Measurements from ENCODE around the gene FMNL1. TPM values are rescaled to one million over a fixed set of nuclear protein-coding genes. Genes with fewer than 3 reads are reported as not detected.

Gene FMNL1
- total and polyA plus RNA-seq, 10 of the 15 experiments (the other 5 are each of a cell fraction or from before 2014, with no cell fraction given) = 3.3 to 108 (median 19.5) TPM

- ChIA-PET CTCF (interaction anchor here (2.7 to 10.0 kb wide), 2 partner anchors 9 to 89 kb away, joined by 12 to 429 read pairs; partner anchors contain the start of gene ACBD4), POLR2A (interaction anchor here (3.3 to 11.4 kb wide), 2 partner anchors 76 to 88 kb away, joined by 39 to 140 read pairs; partner anchors contain the start of genes HEXIM1 and MAP3K14), SMC1A (ENCODE audit: uncharacterized antibody, unreplicated experiment) (interaction anchor here (1.3 to 4.6 kb wide), 2 partner anchors 11 to 23 kb away, joined by 8 to 22 read pairs; no protein-coding TSS in a partner anchor), RAD21 (ENCODE audit: unreplicated experiment) (interaction anchor here (2.1 kb wide), 1 partner anchor 92 kb away, joined by 21 read pairs; the partner anchor contains the start of gene MAP3K14)
- Histone ChIP-seq H3K4me1 (ENCODE audit: control insufficient read depth, insufficient read depth, low read length) (peaks cover 67% of the 10 kb centered on the region), H3K4me3 (peak overlapping the region; percentile 89), H3K36me3 (ENCODE audit: control insufficient read depth in 2 of 2, insufficient read depth in 2 of 2, low read length in 1 of 2) (no peaks in the 10 kb centered on the region), H3K9me3 (replicated peaks; ENCODE audit: control insufficient read depth, insufficient read depth, low read length) (no peaks in the 10 kb centered on the region), H3K27ac (ENCODE audit: control insufficient read depth, insufficient read depth) (peak overlapping the region; percentile 100), H2AFZ (ENCODE audit: control insufficient read depth, low read depth, low read length) (no peak overlapping the region; the same call in 1 of the 2 replicates), H4K20me1 (ENCODE audit: control insufficient read depth, insufficient read depth) (no peaks in the 10 kb centered on the region), H3K9ac (ENCODE audit: control insufficient read depth, insufficient read depth, low read length) (peak overlapping the region; percentile 92), H3K27me3 (replicated peaks in 1 of 2; ENCODE audit: control insufficient read depth in 2 of 2, insufficient read depth in 2 of 2, low read length in 1 of 2) (no peaks in the 10 kb centered on the region), H3K4me2 (ENCODE audit: control insufficient read depth, insufficient read depth) (peak overlapping the region; percentile 100), H3K79me2 (ENCODE audit: control insufficient read depth, insufficient read depth, low read length) (peaks cover 84% of the 10 kb centered on the region)
- WGBS (ENCODE audit: insufficient coverage, insufficient replicate concordance, low lambda C conversion rate, missing lambda C conversion rate) = under 1% methylated on average over 9 of the region's 9 CpGs
- TF ChIP-seq TARDBP (IDR thresholded peaks at IDR 0.05; ENCODE audit: borderline replicate concordance) = no peak
- TF ChIP-seq YY1 (IDR thresholded peaks at IDR 0.05; ENCODE audit: low read depth, low read length) = peak; percentile 47; the same call in 1 of the 2 replicates
- BruUV-seq (replicated peaks) = no TSS peak
- intact Hi-C loops (cut with micrococcal nuclease; ENCODE audit: unreplicated experiment) (loop anchor here (5.0 kb wide), 2 partner anchors 53 to 93 kb away; partner anchors contain the start of gene MAP3K14), in situ Hi-C loops (cut with MboI) (no loop called here)
- no peak for ATAC-seq
- no peak for FAIRE-seq
- no peak for DNase-seq (ENCODE audit: low read depth, low spot score)
These were observed 3.0 kb downstream of the FMNL1 start for GRCh38 chr17:45224671-45225050.

GRCh38 chr17:45225051-45225700 is 3.5 kb downstream of the FMNL1 start:
- ChIA-PET RAD21 (ENCODE audit: unreplicated experiment) (interaction anchor here (1.0 to 2.3 kb wide), 13 partner anchors 10 to 160 kb away, joined by 3 to 22 read pairs (median 5); partner anchors contain the start of genes ACBD4, HEXIM1, HEXIM2 and MAP3K14), POLR2A (interaction anchor here (0.6 to 11.4 kb wide), 11 partner anchors 10 to 206 kb away, joined by 3 to 140 read pairs (median 5); partner anchors contain the start of genes HEXIM1, HEXIM2 and MAP3K14), CTCF (interaction anchor here (0.7 to 10.0 kb wide), 10 partner anchors 8 to 91 kb away, joined by 3 to 429 read pairs (median 6); partner anchors contain the start of genes ACBD4, HEXIM2 and MAP3K14), SMC1A (ENCODE audit: uncharacterized antibody, unreplicated experiment) (interaction anchor here (0.8 to 4.6 kb wide), 11 partner anchors 9 to 176 kb away, joined by 3 to 22 read pairs (median 5); partner anchors contain the start of genes ACBD4 and MAP3K14)
- Histone ChIP-seq H3K27ac (ENCODE audit: control insufficient read depth, insufficient read depth) (peak overlapping the region; percentile 100), H3K9ac (ENCODE audit: control insufficient read depth, insufficient read depth, low read length) (peak overlapping the region; percentile 92), H3K79me2 (ENCODE audit: control insufficient read depth, insufficient read depth, low read length) (peaks cover 89% of the 10 kb centered on the region), H3K4me2 (ENCODE audit: control insufficient read depth, insufficient read depth) (peak overlapping the region; percentile 100), H3K9me3 (replicated peaks; ENCODE audit: control insufficient read depth, insufficient read depth, low read length) (no peaks in the 10 kb centered on the region), H3K27me3 (replicated peaks in 1 of 2; ENCODE audit: control insufficient read depth in 2 of 2, insufficient read depth in 2 of 2, low read length in 1 of 2) (no peaks in the 10 kb centered on the region), H2AFZ (ENCODE audit: control insufficient read depth, low read depth, low read length) (no peak overlapping the region), H4K20me1 (ENCODE audit: control insufficient read depth, insufficient read depth) (no peaks in the 10 kb centered on the region), H3K36me3 (ENCODE audit: control insufficient read depth in 2 of 2, insufficient read depth in 2 of 2, low read length in 1 of 2) (no peaks in the 10 kb centered on the region), H3K4me1 (ENCODE audit: control insufficient read depth, insufficient read depth, low read length) (peaks cover 70% of the 10 kb centered on the region), H3K4me3 (peak overlapping the region; percentile 89)
- DNase-seq (ENCODE audit: low read depth, low spot score) = no peak
- in situ Hi-C loops (cut with MboI) = no loop called here
- BruUV-seq (replicated peaks) = no TSS peak
- TF ChIP-seq NRF1 (conservative IDR thresholded peaks at IDR 0.05; ENCODE audit: low read depth, low read length) = no peak
- no peak for TF ChIP-seq SMARCA5 (IDR thresholded peaks at IDR 0.05)
- peak; percentile 31; the same call in 1 of the 2 replicates for TF ChIP-seq WRNIP1 (IDR thresholded peaks at IDR 0.05; ENCODE audit: borderline replicate concordance, low read depth, low read length)
- TF ChIP-seq IKZF2 (IDR thresholded peaks at IDR 0.05) = peak in 1 of 2 experiments; percentile 10; a peak in 1 of 4 replicates
- no peak for TF ChIP-seq MYB (IDR thresholded peaks at IDR 0.05; ENCODE audit: borderline replicate concordance, low read depth, low read length)
- TF ChIP-seq TBL1XR1 (IDR thresholded peaks at IDR 0.05; ENCODE audit: low read depth, low read length) = no peak
- peak; percentile 51; the same call in 1 of the 2 replicates for TF ChIP-seq POLR2AphosphoS5 (IDR thresholded peaks at IDR 0.05; ENCODE audit: low read length)
- no peak for TF ChIP-seq PAX8 (IDR thresholded peaks at IDR 0.05)
- no peak for TF ChIP-seq EED (IDR thresholded peaks at IDR 0.05; ENCODE audit: low read depth)
- no peak for TF ChIP-seq TCF7 (IDR thresholded peaks at IDR 0.05; ENCODE audit: borderline replicate concordance)
- TF ChIP-seq POLR2A (IDR thresholded peaks at IDR 0.05; ENCODE audit: low read depth, low read length) = peak; percentile 61; the same call in 1 of the 2 replicates
- peak; percentile 8; the same call in 1 of the 2 replicates for TF ChIP-seq POLR2AphosphoS2 (IDR thresholded peaks at IDR 0.05; ENCODE audit: low read depth, low read length)
- no peak for FAIRE-seq
- intact Hi-C loops (cut with micrococcal nuclease; ENCODE audit: unreplicated experiment) = loop anchor here (5.0 kb wide), 1 partner anchor 92 kb away; the partner anchor contains the start of gene MAP3K14
- no peak; the same call in 2 of the 3 replicates for ATAC-seq
- 2% methylated on average over 7 of the region's 7 CpGs for WGBS (ENCODE audit: insufficient coverage, insufficient replicate concordance, low lambda C conversion rate, missing lambda C conversion rate)
